GM12873 (cell line): Measurements from ENCODE around the gene EVL.

ENCODE experiments used
- CTCF ChIP-seq: IDR thresholded peaks from 2 replicates; pipeline ENCODE4 v1.5.1; 2012; ENCODE audit warnings: low read depth, mild to moderate bottlenecking, moderate library complexity, low read length, control low read depth; ENCODE audit not compliant: insufficient read depth; ENCODE audit errors: missing control alignments

The EVL gene

GRCh38 chr14:100076133-100076532 lies 10.9 kb downstream of the EVL start:
- peak; percentile 56 for TF ChIP-seq CTCF

- TF ChIP-seq CTCF = no peak
Measured at GRCh38 chr14:100076606-100077005, 11.4 kb downstream of the EVL start.

- TF ChIP-seq CTCF = no peak
Measured at GRCh38 chr14:100077441-100077840, 12.2 kb downstream of the EVL start.

- TF ChIP-seq CTCF = no peak
Measured at GRCh38 chr14:100078216-100078803, 13.1 kb downstream of the EVL start.

GRCh38 chr14:100078997-100079725 lies 13.9 kb downstream of the EVL start:
- no peak for TF ChIP-seq CTCF

- no peak for TF ChIP-seq CTCF
Measured at GRCh38 chr14:100079726-100080005, 14.4 kb downstream of the EVL start.

GRCh38 chr14:100080206-100080605 lies 15.0 kb downstream of the EVL start:
- TF ChIP-seq CTCF = no peak
